ENCODE results near the gene GSTA3.
"Not testable (repeated sequence)": the region's sequence is repeated elsewhere in the genome, so short reads cannot be mapped to it uniquely, and the experiment has no call there.

The GSTA3 gene

DNA sequence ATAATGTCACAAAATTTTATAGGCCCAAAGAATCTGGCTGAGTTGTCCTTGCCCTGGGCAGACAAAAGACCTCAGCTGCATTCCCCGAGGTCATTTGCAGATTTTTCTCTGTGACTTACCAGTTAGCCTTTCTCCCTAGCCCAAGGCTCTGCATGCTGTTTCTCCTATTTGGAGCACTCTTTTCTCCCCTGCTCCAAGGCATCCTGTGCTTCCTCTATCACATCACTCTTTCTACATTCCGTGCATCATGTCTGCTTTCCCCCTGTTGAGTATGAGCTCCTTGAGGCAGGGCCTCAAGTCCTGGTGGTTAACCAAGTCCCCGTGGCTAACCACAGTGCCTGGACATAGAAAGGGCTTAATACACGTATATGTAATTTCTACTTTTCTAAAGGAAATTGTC, 593 bp upstream of the GSTA3 start:
- DNase-seq = peak; percentile 7

DNA sequence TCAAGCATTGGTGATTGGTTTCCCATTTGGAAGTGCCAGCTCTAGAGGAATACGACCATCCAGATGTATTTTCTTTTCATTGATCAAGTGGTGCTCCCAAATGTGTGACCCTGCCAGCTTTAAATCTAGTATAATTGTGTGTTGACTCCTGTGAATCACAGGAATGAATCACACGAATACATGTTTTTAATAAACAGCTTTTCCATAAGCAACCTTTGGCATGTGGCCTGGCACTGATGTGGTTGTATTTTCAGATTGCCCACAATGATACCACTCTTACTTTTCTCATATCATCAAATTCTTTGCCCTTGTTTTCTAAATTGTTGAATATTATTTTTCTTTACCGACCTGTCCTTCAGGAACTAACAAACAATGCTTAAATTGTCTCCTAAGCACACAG, 367 bp downstream of the GSTA3 start:
- DNase-seq = no peak

DNA sequence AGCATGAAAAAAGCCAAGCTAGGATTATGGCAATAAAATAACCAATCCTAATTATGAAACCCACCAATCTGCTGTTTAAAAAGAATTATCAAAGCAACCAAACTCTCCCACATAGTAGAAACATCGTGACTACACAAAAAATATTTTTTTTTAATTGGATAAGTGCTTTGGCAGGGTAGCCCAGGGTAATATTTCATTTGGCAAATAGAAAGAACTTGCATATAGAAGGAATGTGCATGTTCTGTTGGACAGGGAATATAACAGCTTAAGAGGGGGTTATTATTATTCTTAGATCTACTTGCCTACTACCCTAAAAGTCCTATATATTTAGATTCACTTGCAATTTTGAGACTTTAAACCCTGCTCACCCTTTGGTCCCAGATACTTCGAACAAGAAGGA, 972 bp downstream of the GSTA3 start:
- no peak for DNase-seq

DNA sequence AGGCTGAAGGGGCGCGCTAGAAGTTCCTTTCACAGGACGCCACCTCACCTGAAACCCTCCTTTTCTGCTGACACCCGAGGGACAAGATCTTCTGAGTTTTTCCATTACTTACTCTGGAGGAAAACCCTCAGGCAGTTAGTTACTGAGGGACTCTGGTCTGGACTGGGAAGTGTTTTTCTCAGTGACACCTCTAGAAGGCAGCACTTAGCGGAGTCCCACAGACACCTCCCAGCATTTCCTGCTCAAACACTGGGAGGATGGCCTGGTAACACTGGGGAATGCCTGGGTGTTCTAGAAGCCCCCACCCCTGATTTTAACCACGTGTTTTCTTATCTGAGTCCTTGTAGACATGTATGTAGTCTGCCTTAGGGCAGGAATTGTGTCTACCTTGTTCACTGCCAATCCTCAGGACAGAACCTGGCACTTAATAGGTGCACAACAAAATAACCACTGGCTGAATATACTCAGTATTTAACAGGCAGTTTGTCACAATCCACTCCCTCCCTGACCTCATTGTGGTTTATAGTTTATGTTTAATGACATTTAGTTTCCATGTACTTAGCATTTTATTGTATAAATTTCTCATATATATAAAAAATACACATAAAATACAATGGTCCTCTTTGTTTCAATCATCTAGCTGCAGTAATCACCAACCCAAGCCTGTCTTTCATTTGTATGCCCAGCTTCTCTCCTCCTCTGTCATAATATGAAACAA, 4.8 kb downstream of the GSTA3 start:
- no peak for DNase-seq

DNA sequence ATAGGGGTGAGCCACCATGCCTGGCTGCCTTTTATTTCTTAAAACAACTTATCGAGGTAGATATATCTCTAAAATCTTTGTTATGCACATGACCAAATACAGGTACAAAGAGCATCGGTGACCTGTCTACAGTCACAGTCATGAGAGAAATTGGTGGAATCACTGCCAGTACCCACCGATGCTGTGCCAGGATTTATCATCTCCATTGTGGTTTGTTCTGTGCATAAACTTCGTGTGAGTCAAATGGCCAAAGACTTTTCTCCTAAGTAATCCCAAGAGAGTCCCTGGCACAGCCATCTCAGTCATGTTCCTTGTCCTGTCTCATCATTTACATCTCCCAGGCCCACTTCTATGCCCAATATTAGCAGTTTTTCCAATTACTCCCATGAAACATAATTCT, 9.0 kb downstream of the GSTA3 start:
- no peak for DNase-seq

DNA sequence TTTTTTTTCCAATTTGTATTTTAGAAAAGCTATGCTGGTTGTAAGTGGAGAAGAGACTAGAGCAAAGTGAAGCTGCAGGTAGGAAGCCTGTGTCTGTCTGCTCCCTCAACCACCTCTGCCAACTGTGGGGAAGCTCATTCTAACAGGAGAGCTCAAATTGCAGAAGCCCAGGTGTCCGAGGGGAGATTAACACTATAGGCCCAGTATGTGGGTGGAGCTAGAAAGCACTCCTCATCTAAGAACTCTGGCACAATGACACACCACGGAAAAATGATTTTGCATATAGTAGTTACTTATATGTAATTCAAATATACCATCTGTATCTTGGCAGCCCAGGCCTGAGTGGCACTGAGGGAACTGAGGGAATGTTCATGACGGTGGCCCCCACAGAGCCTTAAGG, 13.7 kb downstream of the GSTA3 start:
- DNase-seq = not testable (repeated sequence)

DNA sequence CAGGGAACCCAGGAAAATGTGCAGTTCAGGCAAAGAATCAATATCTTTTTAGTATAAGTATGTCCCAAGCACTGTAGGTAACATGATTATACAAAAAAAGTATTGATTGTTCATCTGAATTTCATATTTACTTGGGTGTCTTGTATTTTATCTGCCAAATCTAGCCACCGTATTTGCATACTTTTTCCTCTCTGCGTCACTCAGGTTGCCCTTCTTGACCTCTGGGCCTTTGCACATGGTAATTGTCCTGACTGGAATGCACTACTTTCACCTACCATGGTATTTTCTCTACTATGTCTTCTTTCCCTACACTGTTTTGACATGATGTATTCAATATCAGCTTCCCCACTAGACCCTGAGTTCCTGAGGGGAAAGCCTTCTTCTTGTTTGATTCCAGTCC, 15.2 kb downstream of the GSTA3 start:
- no peak for DNase-seq

DNA sequence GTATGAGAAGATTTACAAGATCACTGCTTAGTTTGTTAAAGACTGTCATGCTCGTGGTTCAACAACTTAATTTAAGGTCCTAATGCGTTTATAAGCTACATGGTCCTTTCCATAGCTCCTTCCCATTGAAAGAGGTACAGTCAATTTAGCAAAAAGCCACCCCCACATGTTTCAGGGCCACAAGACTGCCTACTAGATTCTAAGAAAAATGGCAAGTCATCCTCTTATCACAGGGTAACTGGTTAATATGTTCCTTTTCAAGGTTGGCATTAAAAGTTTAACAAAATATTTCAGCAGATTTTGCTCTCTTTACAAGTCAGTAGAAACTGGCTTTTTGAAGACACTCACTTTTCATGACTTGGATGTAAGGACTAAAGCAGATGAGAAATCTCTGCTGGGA, 15.7 kb downstream of the GSTA3 start:
- no peak for DNase-seq

DNA sequence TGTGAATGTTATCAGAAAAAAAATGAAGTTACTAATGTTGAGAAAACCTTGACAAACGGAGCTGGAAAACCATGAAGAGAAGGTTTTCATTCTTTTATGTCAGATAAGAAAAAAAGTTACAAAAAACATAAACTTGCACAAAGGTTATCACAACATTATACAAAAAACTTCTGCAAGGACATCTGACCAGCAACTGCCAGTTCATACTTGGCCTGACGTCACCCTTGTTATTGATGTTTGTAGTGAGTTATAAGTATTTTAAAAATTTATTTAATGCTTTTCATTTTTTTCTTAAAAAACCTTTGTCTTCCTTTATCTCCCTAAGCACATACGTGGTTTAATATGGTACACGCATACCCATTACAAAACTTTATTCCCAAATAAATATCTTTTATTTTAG, 16.3 kb downstream of the GSTA3 start:
- DNase-seq = no peak

DNA sequence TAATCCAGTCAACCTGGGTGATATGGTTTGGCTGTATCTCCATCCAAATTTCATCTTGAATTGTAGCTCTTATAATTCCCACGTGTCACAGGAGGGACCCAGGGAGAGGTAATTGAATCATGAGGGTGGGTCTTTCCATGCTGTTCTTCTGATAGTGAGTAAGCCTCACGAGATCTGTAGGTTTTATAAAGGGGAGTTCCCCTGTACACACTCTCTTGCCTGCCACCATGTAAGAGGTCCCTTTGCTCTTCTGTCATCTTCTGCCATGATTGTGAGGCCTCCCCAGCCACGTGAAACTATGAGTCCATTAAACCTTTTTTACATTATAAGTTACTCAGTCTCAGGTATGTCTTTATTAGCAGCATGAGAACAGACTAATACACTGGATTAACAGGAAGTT, 19.5 kb downstream of the GSTA3 start:
- DNase-seq = no peak

DNA sequence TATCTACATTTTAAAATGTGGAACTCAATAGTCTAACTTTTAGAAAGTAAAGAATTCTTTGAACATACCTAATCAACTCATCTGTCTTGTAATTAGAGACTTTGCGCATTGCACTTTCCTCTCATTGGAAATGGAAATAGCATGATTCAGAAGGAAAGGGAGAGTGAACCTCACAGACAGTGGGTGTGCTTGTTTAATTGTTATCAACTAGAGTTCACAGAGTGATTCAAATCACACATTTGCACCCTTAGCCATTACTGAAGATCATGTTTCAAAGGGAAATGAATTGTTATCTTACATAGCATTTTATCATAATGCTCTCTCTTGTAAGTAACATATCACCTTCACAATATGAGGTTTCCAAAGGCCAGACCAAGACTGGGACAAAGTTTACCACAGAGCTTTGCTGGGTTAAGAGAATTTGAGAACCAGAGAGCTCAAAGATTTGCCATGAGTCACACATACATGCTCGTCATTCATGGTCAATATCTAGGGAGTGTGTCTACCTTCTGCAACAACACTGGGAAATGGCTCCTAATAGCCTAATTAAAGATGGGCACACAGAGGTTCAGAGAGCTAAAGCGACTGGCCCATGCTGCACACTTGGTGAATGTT, 21.5 kb downstream of the GSTA3 start:
- DNase-seq = no peak

DNA sequence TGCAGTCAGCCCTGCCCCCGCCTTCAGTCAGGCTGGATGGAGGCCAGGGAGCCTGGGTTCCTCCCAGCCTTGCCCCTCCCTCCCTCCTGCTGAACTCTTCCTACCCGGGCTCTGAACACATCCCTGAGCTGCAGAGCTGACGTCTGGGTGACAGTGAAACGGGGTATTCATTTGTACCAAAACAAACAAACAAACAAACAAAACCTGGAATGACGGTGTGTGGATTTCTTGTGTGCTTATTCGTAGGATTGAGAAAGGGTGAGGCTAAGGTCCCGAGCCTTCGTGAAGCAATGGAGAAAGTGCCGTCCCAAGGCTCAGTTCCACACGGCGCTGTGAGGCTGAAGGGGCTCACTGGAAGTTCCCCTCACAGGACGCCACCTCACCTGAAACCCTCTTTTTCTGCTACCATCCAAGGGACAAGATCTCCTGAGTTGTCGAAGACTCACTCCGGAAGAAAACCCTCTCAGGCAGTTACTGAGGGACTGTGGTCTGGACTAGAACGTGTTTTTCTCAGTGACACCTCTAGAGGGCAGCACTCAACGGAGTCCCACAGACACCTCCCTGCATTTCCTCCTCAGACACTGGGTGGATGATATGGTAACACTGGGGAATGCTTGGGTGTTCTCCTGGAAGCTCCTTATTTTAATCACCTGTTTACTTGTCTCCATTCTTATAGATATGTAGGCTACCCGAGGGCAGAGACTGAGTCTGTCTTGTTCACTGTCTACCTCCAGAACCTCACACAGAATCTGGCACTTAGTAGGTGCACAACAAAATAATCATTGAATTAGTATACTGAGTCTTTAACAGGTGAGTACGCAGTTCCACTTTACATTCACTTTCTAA, 27.3 kb downstream of the GSTA3 start:
- peak; percentile 78 for DNase-seq

DNA sequence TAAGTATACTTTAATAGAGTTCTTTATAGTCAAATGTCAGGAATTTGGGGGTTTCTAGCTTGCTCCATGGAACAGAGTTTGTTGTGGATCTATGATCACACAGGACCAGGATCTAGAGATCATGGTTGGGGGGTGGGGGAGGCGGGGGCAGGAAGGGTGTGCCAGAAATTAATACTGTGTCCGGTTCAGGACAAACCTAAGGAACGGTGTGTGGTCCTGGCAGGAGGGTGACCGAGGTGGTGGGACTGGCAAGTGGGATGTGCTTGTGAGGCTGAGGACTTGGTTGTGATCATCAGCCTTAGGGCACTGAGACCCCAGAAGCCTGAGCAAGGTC, 27.9 kb downstream of the GSTA3 start:
- DNase-seq = no peak

DNA sequence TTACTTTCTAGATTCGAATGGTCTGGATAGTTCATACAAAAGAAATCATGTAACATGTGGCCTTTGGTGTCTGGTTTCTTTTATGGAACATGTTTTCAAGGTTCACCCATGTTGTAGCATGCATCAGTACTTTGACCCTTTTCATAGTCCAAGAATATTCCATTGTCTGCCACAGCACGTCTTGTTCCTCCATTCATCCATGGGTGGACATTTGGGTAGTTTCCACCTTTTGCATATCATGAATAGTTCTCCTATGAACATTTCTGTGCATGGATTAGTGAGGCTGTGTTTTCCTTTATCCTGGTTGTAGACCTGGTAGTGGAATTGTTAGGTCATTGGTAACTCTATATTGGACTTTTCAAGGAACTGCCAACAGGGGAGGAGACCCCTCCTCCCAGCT, 31.7 kb downstream of the GSTA3 start:
- no peak for DNase-seq

DNA sequence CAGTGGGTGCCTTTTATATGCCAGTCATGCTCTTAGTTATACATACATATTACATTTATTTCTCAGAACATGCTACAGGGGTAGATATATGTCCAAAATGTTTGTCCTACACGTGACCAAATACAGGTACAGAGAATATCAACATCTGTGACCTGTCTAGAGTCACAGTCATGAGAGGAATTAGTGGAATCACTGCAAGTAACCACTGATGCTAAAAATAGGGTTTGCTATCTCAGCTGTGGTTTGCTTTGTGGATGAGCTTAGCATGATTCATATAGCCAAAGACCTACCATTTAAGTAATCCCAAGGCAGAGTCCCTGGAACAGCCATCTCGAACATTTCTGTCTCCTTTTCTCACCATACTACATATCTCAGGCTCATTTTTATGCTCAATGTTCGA, 32.3 kb downstream of the GSTA3 start:
- peak; percentile 95 for DNase-seq

DNA sequence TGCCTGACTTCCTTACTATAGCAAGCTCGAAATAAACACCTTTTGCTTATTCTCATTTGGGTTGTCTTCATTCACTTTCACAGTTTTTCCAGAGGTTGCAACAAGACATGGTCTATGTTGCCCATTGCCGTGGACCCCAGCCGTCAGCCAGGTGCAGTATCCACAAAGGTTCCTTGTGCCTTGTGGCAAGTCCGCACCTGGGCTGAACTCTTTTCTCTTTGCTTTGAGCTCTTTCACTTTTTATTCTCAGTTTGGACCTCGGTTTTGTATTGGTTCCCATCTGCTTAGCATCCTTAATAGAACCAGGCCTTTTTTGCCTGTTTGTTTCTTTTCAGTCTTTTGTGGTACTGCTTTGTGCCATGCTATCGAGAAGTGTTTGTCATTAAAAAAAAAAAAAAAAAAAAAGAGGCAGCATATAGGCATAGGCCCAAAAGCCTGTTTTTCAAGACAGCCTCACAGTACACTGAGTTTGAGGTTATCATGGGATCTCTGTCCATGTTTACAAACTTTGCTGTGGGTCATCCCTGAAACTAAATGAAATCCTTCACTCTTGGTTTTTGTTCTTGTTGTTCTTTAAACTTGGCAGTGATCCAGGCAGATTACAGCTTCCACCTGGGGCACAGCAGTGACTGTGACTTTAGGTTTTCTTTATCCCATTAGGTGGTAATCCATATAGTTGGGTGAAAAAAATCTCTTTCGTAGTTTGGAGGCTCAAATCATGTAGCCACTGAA, 33.3 kb downstream of the GSTA3 start:
- no peak for DNase-seq

DNA sequence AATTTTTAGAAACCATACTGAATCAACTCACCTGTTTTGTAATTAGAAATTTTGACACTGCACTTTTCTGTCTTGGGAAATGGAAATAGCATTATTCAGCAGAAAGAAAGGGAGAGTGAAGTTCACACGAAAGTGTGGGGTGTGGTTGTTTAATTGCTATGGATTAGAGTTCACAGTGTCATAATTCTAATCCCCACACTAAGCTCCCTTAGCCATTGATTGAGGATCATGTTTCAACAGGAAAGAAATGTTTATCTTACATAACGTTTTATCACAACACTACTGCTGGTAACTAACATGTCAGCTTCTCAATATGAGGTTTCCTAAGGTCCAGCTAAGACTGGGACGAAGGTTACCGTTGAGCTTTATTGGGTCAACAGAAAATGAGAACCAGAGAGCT, 37.5 kb downstream of the GSTA3 start:
- DNase-seq = no peak

DNA sequence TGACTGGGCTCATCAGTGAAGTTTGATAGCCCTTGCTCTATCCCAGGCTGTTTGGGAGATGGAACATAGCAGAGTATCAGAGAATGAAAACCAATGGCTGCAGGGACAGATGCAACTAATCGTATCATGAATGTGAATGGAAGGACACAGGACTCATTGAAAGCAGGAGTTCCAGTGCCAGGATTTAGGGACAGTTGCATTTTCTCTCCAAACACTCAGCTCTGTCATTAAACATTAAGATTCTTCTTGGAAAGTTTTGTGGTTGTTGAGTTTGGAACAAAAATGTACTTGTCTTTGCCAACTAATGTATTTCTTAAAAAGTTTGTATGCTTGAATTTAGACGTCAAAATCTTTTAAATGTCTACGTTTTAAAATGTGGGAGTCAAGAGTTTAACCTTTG, 37.9 kb downstream of the GSTA3 start:
- DNase-seq = no peak

DNA sequence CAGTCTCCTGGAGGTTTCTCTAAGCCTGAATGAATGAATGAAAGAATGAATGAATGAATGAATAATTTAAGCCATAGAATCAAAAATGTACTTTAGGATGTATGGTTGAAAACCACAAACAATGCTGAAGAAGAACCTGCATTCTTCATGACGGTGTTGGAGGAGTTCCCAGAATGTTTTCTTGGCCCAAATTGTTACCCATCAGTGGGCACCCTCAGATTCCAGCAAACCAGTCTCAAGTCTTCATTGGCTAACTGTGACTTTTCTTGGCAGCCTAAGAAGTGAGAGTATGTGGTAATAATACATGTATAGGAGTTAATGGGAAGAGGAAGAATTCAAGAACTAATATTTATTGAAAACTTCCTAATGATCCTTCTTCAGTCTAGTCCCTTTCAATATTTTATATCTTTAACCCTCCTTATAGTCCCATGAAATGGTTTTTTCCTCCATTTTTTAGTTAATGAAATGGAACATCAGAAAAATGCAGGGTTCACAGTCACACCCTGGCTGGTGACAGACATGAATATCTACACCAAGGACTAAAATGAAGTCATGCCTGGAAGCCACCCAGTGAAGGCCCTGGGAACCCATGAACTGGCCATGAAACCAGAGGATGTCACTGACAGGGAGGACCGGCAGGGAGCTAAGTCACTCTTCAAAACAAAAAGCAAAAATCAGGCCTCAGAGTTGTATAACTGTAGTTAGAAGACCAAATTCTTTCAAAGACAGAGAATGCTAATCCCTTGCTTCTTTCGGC, 39.0 kb downstream of the GSTA3 start:
- peak; percentile 38 for DNase-seq

DNA sequence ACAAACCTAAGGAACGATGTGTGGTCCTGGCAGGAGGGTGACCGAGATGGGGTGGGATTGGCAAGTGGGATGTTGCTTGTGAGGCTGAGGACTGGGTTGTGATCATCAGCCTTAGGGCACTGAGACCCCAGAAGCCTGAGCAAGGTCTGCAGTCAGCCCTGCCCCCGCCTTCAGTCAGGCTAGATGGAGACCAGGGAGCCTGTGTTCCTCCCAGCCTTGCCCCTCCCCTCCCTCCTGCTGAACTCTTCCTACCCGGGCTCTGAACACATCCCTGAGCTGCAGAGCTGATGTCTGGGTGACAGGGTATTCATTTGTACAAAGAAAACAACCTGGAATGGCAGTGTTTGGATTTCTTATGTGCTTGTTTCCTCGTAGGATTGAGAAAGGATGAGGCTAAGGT, 40.6 kb downstream of the GSTA3 start:
- DNase-seq = not testable (repeated sequence)

DNA sequence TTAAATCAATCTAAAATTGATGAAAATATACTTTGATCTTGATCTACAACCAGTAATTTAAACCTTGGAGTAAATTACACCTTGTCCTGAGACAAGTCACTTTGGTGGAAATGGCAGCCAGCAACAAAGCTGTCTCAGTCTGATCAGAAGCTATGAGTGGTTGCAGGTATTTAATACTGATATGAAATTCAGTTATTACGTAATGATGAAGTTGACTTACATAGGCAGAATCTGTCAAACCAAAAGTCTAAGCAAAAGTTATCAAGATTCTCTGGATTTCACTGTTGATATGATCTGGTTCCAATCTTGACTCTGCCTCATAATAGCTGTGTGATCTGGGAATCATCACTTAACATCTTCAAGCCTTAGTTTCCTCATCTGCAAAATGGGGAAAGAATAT, 41.3 kb downstream of the GSTA3 start:
- DNase-seq = no peak

DNA sequence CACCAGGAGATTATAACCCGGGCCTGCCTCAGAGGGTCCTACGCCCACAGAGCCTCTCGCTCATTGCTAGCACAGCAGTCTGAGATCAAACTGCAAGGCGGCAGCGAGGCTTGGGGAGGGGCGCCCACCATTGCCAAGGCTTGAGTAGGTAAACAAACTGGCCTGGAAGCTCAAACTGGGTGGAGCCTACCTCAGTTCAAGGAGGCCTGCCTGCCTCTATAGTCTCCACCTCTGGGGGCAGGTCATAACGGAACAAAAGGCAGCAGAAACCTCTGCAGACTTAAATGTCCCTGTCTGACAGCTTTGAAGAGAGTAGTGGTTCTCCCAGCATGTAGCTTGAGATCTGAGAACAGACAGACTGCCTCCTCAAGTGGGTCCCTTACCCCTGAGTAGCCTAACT, 48.3 kb downstream of the GSTA3 start:
- not testable (repeated sequence) for DNase-seq

DNA sequence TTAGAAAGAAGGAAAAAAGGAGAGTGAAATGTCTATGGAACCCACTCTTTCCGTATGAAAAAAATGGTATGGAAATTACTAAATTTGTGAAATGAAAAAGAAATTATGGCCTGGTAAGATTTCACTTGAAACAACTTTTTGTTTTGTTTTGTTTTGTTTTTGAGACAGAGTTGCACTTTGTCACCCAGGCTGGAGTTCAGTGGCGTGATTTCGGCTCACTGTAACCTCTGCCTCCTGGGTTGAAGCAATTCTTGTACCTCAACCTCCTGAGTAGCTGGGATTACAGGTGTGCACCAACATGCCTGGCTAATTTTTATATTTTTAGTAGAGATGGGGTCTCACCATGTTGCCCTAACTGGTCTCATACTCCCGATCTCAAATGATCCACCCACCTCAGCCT, 51.1 kb downstream of the GSTA3 start:
- no peak for DNase-seq

Data from fibroblast of skin of back (primary cell).